ENCODE results near the gene SCGB1C1. TPM values are rescaled to one million over a fixed set of nuclear protein-coding genes. Genes with fewer than 3 reads are reported as not detected.

The SCGB1C1 gene
- total and polyA plus RNA-seq, 2 experiments from 2014 or later: not detected

DNA sequence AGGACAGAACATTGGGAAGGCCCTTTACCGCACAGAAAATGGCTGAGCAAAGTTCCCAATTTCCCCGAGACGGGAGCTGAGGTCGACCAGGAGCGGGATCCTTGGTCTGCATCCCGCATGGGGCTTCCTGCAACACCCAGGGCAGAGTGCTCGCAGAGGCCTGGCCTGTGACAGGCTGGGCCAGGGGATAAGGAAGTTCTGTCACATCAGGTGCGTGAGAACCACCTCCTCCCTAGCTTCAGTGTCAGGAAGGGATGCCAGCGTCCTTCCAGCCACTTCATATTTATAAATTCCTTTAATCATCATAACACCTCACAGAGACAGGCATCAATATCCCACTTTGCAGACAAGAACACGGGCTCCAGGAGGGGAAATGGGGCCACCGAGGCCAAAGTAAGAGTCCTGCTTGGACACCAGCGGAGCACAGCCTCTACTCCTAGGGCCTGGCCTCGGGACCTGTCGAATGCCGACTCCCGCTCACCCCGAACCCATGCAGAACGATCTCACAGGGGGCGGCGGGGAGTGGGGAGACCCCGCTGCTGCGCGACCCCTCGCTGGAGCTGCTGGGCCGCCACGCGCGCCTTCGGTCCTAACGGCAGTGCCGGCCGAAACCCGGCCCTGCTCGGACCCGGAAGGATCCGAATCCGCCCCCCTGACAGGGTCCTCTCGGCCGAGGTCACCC, 13.8 kb downstream of the SCGB1C1 start:
- H3K27me3 ChIP-seq (ENCODE audit: insufficient read depth): no peaks in the 10 kb centered on the region
- peaks cover 3% of the 10 kb centered on the region; the same call in 1 of the 2 replicates for H3K36me3 ChIP-seq (ENCODE audit: insufficient read depth)
- peaks cover 4% of the 10 kb centered on the region for H4K20me1 ChIP-seq (replicated peaks; ENCODE audit: insufficient read depth)
- H3K4me3 Mint-ChIP-seq: peak overlapping the region; percentile 99
- H3K27ac ChIP-seq (ENCODE audit: low read depth): no peak overlapping the region
- peaks cover 9% of the 10 kb centered on the region for H3F3A ChIP-seq (replicated peaks; ENCODE audit: low read depth)
- H3K27ac Mint-ChIP-seq: 0 out of 2 replicates have a peak overlapping the region, but pooled peaks have one; percentile 77
- H3K9me3 Mint-ChIP-seq: no peaks in the 10 kb centered on the region
- peaks cover 16% of the 10 kb centered on the region for H3K27me3 Mint-ChIP-seq (ENCODE audit: insufficient read depth, low read depth, poor library complexity)
- peaks cover 44% of the 10 kb centered on the region for H3K36me3 Mint-ChIP-seq (ENCODE audit: low read depth)
- H2AFZ ChIP-seq: no peak overlapping the region
- H3K9me2 ChIP-seq (ENCODE audit: insufficient read depth): no peaks in the 10 kb centered on the region
- TF ChIP-seq NANOG (IDR thresholded peaks at IDR 0.05; ENCODE audit: borderline replicate concordance): no peak
- TF ChIP-seq, protein P1, sequence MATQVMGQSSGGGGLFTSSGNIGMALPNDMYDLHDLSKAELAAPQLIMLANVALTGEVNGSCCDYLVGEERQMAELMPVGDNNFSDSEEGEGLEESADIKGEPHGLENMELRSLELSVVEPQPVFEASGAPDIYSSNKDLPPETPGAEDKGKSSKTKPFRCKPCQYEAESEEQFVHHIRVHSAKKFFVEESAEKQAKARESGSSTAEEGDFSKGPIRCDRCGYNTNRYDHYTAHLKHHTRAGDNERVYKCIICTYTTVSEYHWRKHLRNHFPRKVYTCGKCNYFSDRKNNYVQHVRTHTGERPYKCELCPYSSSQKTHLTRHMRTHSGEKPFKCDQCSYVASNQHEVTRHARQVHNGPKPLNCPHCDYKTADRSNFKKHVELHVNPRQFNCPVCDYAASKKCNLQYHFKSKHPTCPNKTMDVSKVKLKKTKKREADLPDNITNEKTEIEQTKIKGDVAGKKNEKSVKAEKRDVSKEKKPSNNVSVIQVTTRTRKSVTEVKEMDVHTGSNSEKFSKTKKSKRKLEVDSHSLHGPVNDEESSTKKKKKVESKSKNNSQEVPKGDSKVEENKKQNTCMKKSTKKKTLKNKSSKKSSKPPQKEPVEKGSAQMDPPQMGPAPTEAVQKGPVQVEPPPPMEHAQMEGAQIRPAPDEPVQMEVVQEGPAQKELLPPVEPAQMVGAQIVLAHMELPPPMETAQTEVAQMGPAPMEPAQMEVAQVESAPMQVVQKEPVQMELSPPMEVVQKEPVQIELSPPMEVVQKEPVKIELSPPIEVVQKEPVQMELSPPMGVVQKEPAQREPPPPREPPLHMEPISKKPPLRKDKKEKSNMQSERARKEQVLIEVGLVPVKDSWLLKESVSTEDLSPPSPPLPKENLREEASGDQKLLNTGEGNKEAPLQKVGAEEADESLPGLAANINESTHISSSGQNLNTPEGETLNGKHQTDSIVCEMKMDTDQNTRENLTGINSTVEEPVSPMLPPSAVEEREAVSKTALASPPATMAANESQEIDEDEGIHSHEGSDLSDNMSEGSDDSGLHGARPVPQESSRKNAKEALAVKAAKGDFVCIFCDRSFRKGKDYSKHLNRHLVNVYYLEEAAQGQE (IDR thresholded peaks at IDR 0.05; ENCODE audit: unreplicated experiment): peak; percentile 7
- peaks cover 12% of the 10 kb centered on the region; the same call in 1 of the 2 replicates for H3K4me1 ChIP-seq (ENCODE audit: insufficient read depth)
- H3K4me1 Mint-ChIP-seq: peaks cover 8% of the 10 kb centered on the region; the same call in 2 of the 3 replicates
- peak; percentile 27 for DNase-seq (ENCODE audit: low spot score)
- peak overlapping the region; percentile 100 for H3K4me2 ChIP-seq
- ATAC-seq: peak; percentile 34
- H3K4me3 ChIP-seq: peak overlapping the region; percentile 96
- peaks cover 27% of the 10 kb centered on the region for H3K79me2 ChIP-seq (replicated peaks; ENCODE audit: insufficient read depth)

DNA sequence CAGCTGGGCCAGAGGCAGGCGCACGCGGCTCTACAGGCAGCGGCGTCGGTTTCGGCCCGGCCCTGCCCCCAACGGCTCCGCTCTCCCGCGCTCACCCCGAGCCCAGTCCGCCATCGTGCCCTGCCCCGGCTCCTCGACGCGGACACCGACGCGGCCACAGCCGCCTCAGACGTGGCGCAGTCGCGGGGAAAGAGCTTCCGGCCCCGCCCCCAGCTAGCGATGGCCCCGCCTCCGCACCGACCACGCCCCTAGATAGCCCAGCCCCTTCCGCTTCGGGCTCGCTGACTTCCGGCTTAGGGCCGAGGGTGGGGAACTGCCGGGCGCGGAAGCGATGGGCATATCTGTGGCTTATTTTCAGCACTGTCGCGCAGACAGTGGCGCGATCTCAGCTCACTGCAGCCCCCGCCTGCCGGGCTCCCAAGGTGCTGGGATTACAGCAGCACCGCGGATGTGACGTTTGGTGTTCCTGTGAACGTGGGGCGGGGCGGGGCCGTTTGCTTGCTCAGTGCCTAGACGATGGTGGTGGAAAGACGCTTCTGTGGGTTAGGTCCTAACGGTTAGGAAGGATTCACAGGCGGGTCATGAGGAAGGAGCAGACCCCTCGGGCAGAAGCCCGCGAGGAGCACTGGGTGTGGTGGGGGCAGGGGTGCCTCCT, 14.5 kb downstream of the SCGB1C1 start, which contains the start of the genes BET1L and RIC8A:
BET1L (minus strand) TSS at position 192 of the 655 bp plus-strand sequence; CDS start at position 114, 78 bp downstream.
RIC8A (plus strand) TSS at position 501 of the 655 bp plus-strand sequence. CDS start 1,147 bp downstream, outside the sequence.
- Mint-ChIP-seq H3K36me3 (ENCODE audit: low read depth) (peaks cover 50% of the 10 kb centered on the region), H3K9me3 (no peaks in the 10 kb centered on the region), H3K27me3 (ENCODE audit: insufficient read depth, low read depth, poor library complexity) (peaks cover 16% of the 10 kb centered on the region), H3K4me1 (peaks cover 8% of the 10 kb centered on the region; the same call in 2 of the 3 replicates), H3K27ac (peak within 1 kb of the TSS; percentile 99), H3K4me3 (peak within 1 kb of the TSS; percentile 99)
- H3K4me3 ChIP-seq: peak within 1 kb of the TSS; percentile 96
- H3K4me2 ChIP-seq: peak within 1 kb of the TSS; percentile 100
- H3K27ac ChIP-seq (ENCODE audit: low read depth): peak within 1 kb of the TSS; percentile 99
- H3F3A ChIP-seq (replicated peaks; ENCODE audit: low read depth): peaks cover 9% of the 10 kb centered on the region
- H3K27me3 ChIP-seq (ENCODE audit: insufficient read depth): no peaks in the 10 kb centered on the region
- peaks cover 12% of the 10 kb centered on the region; the same call in 1 of the 2 replicates for H3K4me1 ChIP-seq (ENCODE audit: insufficient read depth)
- H2AFZ ChIP-seq: 0 out of 2 replicates have a peak within 1 kb of the TSS, but pooled peaks have one; percentile 86
- peak; percentile 79 for ATAC-seq
- peak; percentile 98 for DNase-seq (ENCODE audit: low spot score)
- no peaks in the 10 kb centered on the region for H3K9me2 ChIP-seq (ENCODE audit: insufficient read depth)
- TF ChIP-seq ZNF331 (CRISPR knock-in tag; IDR thresholded peaks at IDR 0.05; ENCODE audit: low read depth) (no peak), STAT1 (IDR thresholded peaks at IDR 0.05; ENCODE audit: unreplicated experiment) (no peak), EZH2phosphoT487 (IDR thresholded peaks at IDR 0.05; ENCODE audit: unreplicated experiment) (no peak), ZNF114 (CRISPR knock-in tag; IDR thresholded peaks at IDR 0.05) (no peak), EZH2 (IDR thresholded peaks at IDR 0.05; ENCODE audit: low read depth, unreplicated experiment) (no peak), CREB1 (CRISPR knock-in tag; IDR thresholded peaks at IDR 0.05; ENCODE audit: low read depth) (peak; percentile 88), NANOG (IDR thresholded peaks at IDR 0.05; ENCODE audit: borderline replicate concordance) (no peak), POLR2AphosphoS5 (IDR thresholded peaks at IDR 0.05; ENCODE audit: low read depth) (peak; percentile 95)
- TF ChIP-seq, protein P2, sequence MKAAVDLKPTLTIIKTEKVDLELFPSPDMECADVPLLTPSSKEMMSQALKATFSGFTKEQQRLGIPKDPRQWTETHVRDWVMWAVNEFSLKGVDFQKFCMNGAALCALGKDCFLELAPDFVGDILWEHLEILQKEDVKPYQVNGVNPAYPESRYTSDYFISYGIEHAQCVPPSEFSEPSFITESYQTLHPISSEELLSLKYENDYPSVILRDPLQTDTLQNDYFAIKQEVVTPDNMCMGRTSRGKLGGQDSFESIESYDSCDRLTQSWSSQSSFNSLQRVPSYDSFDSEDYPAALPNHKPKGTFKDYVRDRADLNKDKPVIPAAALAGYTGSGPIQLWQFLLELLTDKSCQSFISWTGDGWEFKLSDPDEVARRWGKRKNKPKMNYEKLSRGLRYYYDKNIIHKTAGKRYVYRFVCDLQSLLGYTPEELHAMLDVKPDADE (IDR thresholded peaks at IDR 0.05): no peak; the same call in none of the 2 replicates
- TF ChIP-seq, protein P1 (IDR thresholded peaks at IDR 0.05; ENCODE audit: unreplicated experiment): no peak
- TF ChIP-seq, protein P3, sequence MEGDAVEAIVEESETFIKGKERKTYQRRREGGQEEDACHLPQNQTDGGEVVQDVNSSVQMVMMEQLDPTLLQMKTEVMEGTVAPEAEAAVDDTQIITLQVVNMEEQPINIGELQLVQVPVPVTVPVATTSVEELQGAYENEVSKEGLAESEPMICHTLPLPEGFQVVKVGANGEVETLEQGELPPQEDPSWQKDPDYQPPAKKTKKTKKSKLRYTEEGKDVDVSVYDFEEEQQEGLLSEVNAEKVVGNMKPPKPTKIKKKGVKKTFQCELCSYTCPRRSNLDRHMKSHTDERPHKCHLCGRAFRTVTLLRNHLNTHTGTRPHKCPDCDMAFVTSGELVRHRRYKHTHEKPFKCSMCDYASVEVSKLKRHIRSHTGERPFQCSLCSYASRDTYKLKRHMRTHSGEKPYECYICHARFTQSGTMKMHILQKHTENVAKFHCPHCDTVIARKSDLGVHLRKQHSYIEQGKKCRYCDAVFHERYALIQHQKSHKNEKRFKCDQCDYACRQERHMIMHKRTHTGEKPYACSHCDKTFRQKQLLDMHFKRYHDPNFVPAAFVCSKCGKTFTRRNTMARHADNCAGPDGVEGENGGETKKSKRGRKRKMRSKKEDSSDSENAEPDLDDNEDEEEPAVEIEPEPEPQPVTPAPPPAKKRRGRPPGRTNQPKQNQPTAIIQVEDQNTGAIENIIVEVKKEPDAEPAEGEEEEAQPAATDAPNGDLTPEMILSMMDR (conservative IDR thresholded peaks at IDR 0.05; ENCODE audit: low read depth in 2 of 2): no peak
- peaks cover 4% of the 10 kb centered on the region for H4K20me1 ChIP-seq (replicated peaks; ENCODE audit: insufficient read depth)
- H3K79me2 ChIP-seq (replicated peaks; ENCODE audit: insufficient read depth): peaks cover 27% of the 10 kb centered on the region
- H3K36me3 ChIP-seq (ENCODE audit: insufficient read depth): peaks cover 5% of the 10 kb centered on the region
